Erythroblast (primary cell): Measurements from ENCODE around the gene NKAIN2.

Source experiments
- GATA1 ChIP-seq: IDR thresholded peaks from 2 replicates; pipeline ENCODE4 v1.6.1; 2011; ENCODE audit warnings: low read depth, mild to moderate bottlenecking, control low read depth, low read length, moderate library complexity
- POLR2A ChIP-seq: IDR thresholded peaks from 2 replicates; pipeline ENCODE4 v1.6.1; 2011; ENCODE audit warnings: mild to moderate bottlenecking, low read length

- TF ChIP-seq POLR2A (no peak), GATA1 (no peak)
Measured at GRCh38 chr6:124479991-124480430, 676.3 kb downstream of the NKAIN2 start.
